ENCODE results near the gene SARNP. TPM values are rescaled to one million over a fixed set of nuclear protein-coding genes. Genes with fewer than 3 reads are reported as not detected.
A peak's percentile ranks its signal among the peaks of the same experiment; 100 is the strongest.
"Not testable (repeated sequence)": the region's sequence is repeated elsewhere in the genome, so short reads cannot be mapped to it uniquely, and the experiment has no call there.

The SARNP gene, protein sequence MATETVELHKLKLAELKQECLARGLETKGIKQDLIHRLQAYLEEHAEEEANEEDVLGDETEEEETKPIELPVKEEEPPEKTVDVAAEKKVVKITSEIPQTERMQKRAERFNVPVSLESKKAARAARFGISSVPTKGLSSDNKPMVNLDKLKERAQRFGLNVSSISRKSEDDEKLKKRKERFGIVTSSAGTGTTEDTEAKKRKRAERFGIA
- 129 and 178 TPM in 2 replicates for polyA plus RNA-seq (2011; rRNA removed)
- 19.0 and 29.3 TPM in 2 replicates for polyA minus RNA-seq (2011; rRNA and poly(A)+ RNA removed)

DNA sequence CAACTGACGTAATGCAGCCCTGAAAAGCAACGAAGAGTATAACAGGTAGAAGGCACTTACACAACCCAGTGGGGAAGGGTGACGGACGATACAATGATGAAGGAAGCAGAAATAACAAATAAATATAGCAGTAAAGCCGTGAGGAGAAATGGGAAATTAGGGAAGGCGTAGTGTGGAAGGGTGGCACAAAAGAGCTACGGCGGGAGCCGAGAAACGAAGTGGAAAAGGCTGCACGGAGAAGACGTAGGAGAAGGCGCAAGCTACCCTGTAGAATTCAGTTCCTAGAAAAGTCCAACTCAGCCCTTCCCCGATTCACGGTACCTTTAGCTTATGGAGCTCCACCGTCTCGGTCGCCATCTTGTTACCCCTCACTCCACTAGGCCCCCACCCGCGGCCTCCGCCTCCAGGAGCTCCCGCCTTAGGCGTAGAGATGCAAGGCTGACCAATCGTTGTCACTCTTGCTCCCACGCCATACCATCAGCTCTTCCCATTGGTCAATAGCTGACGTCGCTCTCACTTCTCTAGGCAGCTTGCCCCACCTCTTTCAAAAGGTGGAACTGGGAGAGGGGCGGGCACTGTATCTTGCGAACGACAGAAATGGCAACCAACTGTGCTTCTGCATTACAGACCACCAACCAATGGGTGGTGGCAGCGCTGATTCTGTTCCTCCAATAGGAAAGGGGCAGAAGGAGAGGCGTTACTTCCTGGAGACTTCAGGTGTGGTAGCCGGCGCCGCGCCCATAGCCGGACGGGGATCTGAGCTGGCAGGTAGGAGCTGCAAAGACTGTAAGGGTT, at the start of gene SARNP, which contains the start of gene ORMDL2:
TSS of gene SARNP (minus strand) at position 380 of the 795 bp plus-strand sequence. CDS start at position 357, 23 bp downstream.
TSS of gene ORMDL2 (plus strand) at position 697 of the 795 bp plus-strand sequence. CDS start 959 bp downstream, outside the sequence.
- ChIA-PET POLR2A (interaction anchor here (0.5 to 2.7 kb wide), 15 partner anchors 12 to 156 kb away, joined by 3 to 30 read pairs (median 4); partner anchors contain the start of genes DNAJC14 and RAB5B), CTCF (interaction anchor here (0.6 to 5.3 kb wide), 12 partner anchors 10 to 179 kb away, joined by 3 to 31 read pairs (median 5); no protein-coding TSS in a partner anchor)
- peak; percentile 99 for DNase-seq (ENCODE audit: low read depth, low spot score)
- H3K27me3 ChIP-seq (ENCODE audit: control insufficient read depth, insufficient read depth, low read length): no peaks in the 10 kb centered on the region
- peak within 1 kb of the TSS; percentile 86 for H3K4me3 ChIP-seq (ENCODE audit: low read depth, low read length)
- H3K9me3 ChIP-seq (ENCODE audit: control insufficient read depth, insufficient read depth, low read length): no peaks in the 10 kb centered on the region
- peak within 1 kb of the TSS; percentile 59 for H3K27ac ChIP-seq (ENCODE audit: low read depth, low read length)
- TF ChIP-seq, protein P1, sequence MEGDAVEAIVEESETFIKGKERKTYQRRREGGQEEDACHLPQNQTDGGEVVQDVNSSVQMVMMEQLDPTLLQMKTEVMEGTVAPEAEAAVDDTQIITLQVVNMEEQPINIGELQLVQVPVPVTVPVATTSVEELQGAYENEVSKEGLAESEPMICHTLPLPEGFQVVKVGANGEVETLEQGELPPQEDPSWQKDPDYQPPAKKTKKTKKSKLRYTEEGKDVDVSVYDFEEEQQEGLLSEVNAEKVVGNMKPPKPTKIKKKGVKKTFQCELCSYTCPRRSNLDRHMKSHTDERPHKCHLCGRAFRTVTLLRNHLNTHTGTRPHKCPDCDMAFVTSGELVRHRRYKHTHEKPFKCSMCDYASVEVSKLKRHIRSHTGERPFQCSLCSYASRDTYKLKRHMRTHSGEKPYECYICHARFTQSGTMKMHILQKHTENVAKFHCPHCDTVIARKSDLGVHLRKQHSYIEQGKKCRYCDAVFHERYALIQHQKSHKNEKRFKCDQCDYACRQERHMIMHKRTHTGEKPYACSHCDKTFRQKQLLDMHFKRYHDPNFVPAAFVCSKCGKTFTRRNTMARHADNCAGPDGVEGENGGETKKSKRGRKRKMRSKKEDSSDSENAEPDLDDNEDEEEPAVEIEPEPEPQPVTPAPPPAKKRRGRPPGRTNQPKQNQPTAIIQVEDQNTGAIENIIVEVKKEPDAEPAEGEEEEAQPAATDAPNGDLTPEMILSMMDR (IDR thresholded peaks at IDR 0.05; ENCODE audit: low read depth, low read length): no peak

DNA sequence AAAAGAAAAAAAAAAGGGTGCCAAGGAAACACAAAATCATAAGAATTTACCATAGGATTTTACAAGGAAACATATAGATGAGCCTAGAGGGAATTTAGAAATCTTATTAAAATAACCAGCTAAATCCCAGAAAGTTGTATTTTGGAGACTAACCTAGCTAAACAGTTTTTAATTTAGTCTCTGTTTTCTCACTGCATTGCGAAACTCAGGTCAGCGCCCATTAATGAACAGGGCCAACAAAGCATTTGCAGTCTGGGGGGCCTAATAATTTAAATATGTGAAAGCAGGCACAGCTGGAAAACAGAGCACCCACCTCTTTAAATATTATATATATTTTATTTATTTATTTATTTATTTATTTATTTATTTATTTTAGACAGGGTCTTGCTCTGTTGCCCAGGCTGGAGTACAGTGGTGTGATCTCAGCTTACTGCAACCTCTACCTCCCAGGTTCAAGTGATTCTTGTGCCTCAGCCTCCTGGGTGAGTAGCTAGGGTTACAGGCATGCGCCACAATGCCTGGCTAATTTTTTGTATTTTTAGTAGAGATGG, 49.0 kb upstream of the SARNP start:
- DNase-seq (ENCODE audit: low read depth, low spot score); H3K4me3 ChIP-seq (ENCODE audit: low read depth, low read length); H3K27ac ChIP-seq (ENCODE audit: low read depth, low read length); POLR2A ChIA-PET; H3K27me3 ChIP-seq (ENCODE audit: control insufficient read depth, insufficient read depth, low read length); H3K9me3 ChIP-seq (ENCODE audit: control insufficient read depth, insufficient read depth, low read length): not testable (repeated sequence)
- CTCF ChIA-PET: interaction anchor here (0.9 to 1.2 kb wide), 2 partner anchors 60 to 74 kb away, joined by 4 read pairs; no protein-coding TSS in a partner anchor

DNA sequence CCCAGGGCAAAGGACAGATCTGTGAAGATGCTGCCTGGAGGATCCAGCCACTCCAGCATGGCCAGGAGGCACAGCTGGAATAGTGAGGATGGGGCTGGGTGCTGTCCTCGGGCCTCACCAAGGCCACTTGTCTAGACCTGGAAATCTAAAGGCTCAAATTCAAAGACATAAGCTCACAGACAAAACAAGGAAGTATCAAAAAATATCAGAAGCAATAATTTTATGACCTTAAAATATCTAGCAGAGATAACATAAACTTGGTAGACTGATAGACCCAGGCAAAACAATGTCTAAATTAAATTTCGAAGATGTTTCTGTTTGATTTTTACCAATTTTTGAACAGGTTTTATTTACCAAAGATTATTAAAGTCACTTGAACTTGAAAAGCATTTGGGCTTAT, 47.8 kb upstream of the SARNP start:
- POLR2A ChIA-PET: no interaction called here
- Histone ChIP-seq H3K27me3 (ENCODE audit: control insufficient read depth, insufficient read depth, low read length) (no peaks in the 10 kb centered on the region), H3K27ac (ENCODE audit: low read depth, low read length) (no peak overlapping the region), H3K4me3 (ENCODE audit: low read depth, low read length) (no peak overlapping the region), H3K9me3 (ENCODE audit: control insufficient read depth, insufficient read depth, low read length) (peaks cover 3% of the 10 kb centered on the region)
- no peak for DNase-seq (ENCODE audit: low read depth, low spot score)
- CTCF ChIA-PET: interaction anchor here (1.2 to 1.5 kb wide), 2 partner anchors 62 to 75 kb away, joined by 3 to 4 read pairs; no protein-coding TSS in a partner anchor
- TF ChIP-seq, protein P1 (IDR thresholded peaks at IDR 0.05; ENCODE audit: low read depth, low read length): no peak

DNA sequence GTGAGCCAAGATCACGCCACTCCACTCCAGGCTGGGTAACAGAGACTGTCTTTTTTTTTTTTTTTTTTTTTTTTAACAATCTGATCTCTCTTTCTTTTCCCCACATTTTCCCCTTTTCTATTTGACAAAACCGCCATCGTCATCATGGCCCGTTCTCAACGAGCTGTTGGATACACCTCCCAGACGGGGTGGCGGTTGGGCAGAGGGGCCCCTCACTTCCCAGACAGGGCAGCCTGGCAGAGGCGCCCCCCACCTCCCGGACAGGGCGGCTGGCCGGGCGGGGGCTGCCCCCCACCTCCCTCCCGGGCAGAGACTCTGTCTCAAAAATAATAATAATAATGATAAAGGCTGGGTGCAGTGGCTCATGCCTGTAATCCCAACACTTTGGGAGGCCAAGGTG, 45.4 kb upstream of the SARNP start:
- DNase-seq (ENCODE audit: low read depth, low spot score); CTCF ChIA-PET; H3K9me3 ChIP-seq (ENCODE audit: control insufficient read depth, insufficient read depth, low read length); POLR2A ChIA-PET; H3K27ac ChIP-seq (ENCODE audit: low read depth, low read length); H3K27me3 ChIP-seq (ENCODE audit: control insufficient read depth, insufficient read depth, low read length); H3K4me3 ChIP-seq (ENCODE audit: low read depth, low read length): not testable (repeated sequence)

DNA sequence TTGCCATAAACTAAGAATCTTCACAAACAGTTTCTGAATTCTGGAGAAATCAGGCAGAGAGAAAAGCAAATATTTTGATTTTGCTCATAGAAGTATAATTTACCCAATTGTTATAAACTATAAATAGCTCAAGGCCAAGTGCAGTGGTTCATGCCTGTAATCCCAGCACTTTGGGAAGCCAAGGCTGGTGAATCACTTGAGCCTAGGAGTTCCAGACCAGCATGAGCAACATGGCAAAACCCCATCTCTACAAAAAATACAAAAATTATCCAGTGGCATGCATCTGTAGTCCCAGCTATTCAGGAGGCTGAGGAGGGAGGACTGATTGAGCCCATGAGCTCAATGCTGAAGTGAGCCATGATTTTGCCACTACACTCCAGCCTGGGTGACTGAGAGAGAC, 44.8 kb upstream of the SARNP start:
- ChIA-PET CTCF (no interaction called here), POLR2A (no interaction called here)
- DNase-seq (ENCODE audit: low read depth, low spot score): no peak
- Histone ChIP-seq H3K27me3 (ENCODE audit: control insufficient read depth, insufficient read depth, low read length) (no peaks in the 10 kb centered on the region), H3K4me3 (ENCODE audit: low read depth, low read length) (no peak overlapping the region), H3K27ac (ENCODE audit: low read depth, low read length) (no peak overlapping the region), H3K9me3 (ENCODE audit: control insufficient read depth, insufficient read depth, low read length) (peaks cover 3% of the 10 kb centered on the region)
- TF ChIP-seq, protein P1 (IDR thresholded peaks at IDR 0.05; ENCODE audit: low read depth, low read length): no peak

Data from AG04450 (cell line).